ENCODE results near the gene TTR. TPM values are rescaled to one million over a fixed set of nuclear protein-coding genes. Genes with fewer than 3 reads are reported as not detected.

TTR gene
- total and polyA plus RNA-seq, 3 donors from 2014 or later, result 0.63 to 2.8 (median 1.1) TPM

- DNase-seq, result no peak
Observed at GRCh38 chr18:31562726-31563125, 29.0 kb upstream of the TTR start.

DNA sequence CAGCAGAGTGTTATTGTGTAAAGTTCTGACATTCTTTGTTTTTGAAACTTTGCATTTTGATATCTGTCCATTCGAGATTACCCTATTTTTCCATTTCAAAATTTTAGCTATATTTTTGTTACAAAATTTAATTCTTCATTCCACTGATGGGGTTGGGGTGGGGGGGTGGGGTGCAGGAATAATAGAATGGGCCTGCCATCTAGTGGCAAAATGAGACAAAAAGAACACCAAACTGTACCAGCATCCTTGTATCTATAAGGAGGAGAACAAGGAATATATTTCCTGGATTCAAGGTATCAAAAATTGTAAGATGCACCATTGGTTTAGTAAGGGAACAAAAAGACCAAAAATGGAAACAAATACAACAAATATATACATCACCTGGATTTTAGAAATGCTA is 27.9 kb upstream of the TTR start:
- no peak overlapping the region for H3K4me3 ChIP-seq
- intact Hi-C loops (cut with DNase I; ENCODE audit: low total_unique reads), result no loop called here
- WGBS, 2 donors, result 23 to 37% methylated on average over 1 of the region's 1 CpG
- no peak for DNase-seq
- no peaks in the 10 kb centered on the region for H3K27me3 ChIP-seq
- no peaks in the 10 kb centered on the region for H3K9me3 ChIP-seq
- H3K36me3 ChIP-seq (ENCODE audit: low read depth, missing control alignments), result no peaks in the 10 kb centered on the region
- H3K27ac ChIP-seq, result no peak overlapping the region
- no peak for TF ChIP-seq POLR2A (IDR thresholded peaks at IDR 0.05)
- TF ChIP-seq, protein P1, sequence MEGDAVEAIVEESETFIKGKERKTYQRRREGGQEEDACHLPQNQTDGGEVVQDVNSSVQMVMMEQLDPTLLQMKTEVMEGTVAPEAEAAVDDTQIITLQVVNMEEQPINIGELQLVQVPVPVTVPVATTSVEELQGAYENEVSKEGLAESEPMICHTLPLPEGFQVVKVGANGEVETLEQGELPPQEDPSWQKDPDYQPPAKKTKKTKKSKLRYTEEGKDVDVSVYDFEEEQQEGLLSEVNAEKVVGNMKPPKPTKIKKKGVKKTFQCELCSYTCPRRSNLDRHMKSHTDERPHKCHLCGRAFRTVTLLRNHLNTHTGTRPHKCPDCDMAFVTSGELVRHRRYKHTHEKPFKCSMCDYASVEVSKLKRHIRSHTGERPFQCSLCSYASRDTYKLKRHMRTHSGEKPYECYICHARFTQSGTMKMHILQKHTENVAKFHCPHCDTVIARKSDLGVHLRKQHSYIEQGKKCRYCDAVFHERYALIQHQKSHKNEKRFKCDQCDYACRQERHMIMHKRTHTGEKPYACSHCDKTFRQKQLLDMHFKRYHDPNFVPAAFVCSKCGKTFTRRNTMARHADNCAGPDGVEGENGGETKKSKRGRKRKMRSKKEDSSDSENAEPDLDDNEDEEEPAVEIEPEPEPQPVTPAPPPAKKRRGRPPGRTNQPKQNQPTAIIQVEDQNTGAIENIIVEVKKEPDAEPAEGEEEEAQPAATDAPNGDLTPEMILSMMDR (IDR thresholded peaks at IDR 0.05), result no peak
- no peaks in the 10 kb centered on the region for H3K4me1 ChIP-seq

More at GRCh38 chr18:31562726-31563125, 29.0 kb upstream of the TTR start:
- Histone ChIP-seq H3K4me3 (no peak overlapping the region), H3K27me3 (no peaks in the 10 kb centered on the region), H3K27ac (no peak overlapping the region), H3K9me3 (no peaks in the 10 kb centered on the region), H3K36me3 (ENCODE audit: low read depth, missing control alignments) (no peaks in the 10 kb centered on the region), H3K4me1 (no peaks in the 10 kb centered on the region)
- TF ChIP-seq, protein P1 (IDR thresholded peaks at IDR 0.05), result no peak
- no peak for TF ChIP-seq POLR2A (IDR thresholded peaks at IDR 0.05)
- intact Hi-C loops (cut with DNase I; ENCODE audit: low total_unique reads), result no loop called here
- WGBS, 2 donors, result 44 to 60% methylated on average over 4 of the region's 4 CpGs

DNA sequence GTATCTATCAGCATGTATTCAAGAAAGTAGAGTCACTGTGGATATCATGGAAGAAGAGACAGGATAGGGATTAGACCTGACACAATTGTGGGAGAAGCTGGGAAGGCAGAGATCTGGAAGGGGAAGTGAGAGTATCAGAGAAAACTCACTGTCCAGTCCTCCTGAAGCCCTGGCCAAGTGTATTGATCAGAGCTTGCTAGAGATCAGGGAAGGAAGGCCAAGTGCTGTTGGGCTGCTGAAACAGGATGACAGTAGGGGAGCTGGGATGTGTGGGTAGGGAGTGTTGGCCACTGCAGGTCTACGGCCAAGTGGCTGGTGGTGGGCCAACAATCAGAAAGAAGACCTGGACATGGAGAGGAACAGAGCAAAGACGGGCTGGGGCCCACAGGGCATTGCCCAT is 26.3 kb upstream of the TTR start:
- TF ChIP-seq POLR2A (IDR thresholded peaks at IDR 0.05), result no peak
- TF ChIP-seq, protein P1 (IDR thresholded peaks at IDR 0.05), result no peak
- Histone ChIP-seq H3K36me3 (ENCODE audit: low read depth, missing control alignments) (no peaks in the 10 kb centered on the region), H3K4me3 (no peak overlapping the region), H3K9me3 (no peaks in the 10 kb centered on the region), H3K27me3 (no peaks in the 10 kb centered on the region), H3K27ac (no peak overlapping the region), H3K4me1 (no peaks in the 10 kb centered on the region)
- intact Hi-C loops (cut with DNase I; ENCODE audit: low total_unique reads), result no loop called here
- whole genome bisulfite sequencing, 2 donors, result 72 to 81% methylated on average over 2 of the region's 2 CpGs
- no peak for DNase-seq

DNA sequence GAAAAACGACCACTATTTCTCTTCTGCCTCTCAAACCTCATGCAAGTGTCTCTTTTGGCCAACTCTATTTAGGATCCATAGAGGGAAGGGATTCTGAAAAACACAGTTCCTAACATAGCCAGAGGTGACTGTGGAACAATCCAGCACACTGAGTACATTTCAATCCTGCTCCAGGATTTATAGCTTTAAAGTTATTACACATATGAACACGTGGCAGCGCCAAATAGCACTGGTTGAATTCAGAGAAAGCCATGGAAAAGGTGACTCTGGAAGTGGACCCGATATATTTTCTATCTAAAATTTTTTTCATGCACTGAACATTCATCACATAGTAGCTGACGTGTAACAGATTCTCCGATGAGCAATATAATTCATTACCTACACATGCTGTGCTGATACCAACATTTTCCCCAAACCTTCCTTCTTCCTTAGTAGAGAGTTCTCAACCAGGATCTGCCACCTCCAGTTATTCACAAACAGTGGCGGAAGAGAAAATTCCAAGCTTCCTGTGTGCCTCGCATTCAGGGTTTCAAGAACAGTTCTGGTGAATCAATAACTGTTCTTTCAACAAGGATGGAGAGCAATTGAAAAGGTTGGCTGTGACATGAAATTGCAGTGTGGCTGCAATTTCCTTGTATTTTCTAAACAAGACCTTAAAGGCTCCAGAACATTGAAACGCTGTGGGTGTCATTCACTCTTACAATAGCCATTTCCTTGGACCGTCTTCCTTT is 25.7 kb upstream of the TTR start:
- 86 to 89% methylated on average over 10 of the region's 10 CpGs for WGBS, 2 donors
- DNase-seq, result no peak
- Histone ChIP-seq H3K36me3 (ENCODE audit: low read depth, missing control alignments) (no peaks in the 10 kb centered on the region), H3K9me3 (no peaks in the 10 kb centered on the region), H3K4me1 (no peaks in the 10 kb centered on the region), H3K27ac (no peak overlapping the region), H3K27me3 (no peaks in the 10 kb centered on the region), H3K4me3 (no peak overlapping the region)
- TF ChIP-seq POLR2A (IDR thresholded peaks at IDR 0.05), result no peak
- intact Hi-C loops (cut with DNase I; ENCODE audit: low total_unique reads), result no loop called here

GRCh38 chr18:31566576-31567306 is 24.9 kb upstream of the TTR start:
- no peak for DNase-seq
- TF ChIP-seq, protein P1 (IDR thresholded peaks at IDR 0.05), result no peak
- no peak for TF ChIP-seq POLR2A (IDR thresholded peaks at IDR 0.05)
- 68 to 72% methylated on average over 4 of the region's 4 CpGs for WGBS, 2 donors
- intact Hi-C loops (cut with DNase I; ENCODE audit: low total_unique reads), result no loop called here
- H3K36me3 ChIP-seq (ENCODE audit: low read depth, missing control alignments), result no peaks in the 10 kb centered on the region
- no peaks in the 10 kb centered on the region for H3K27me3 ChIP-seq
- H3K4me1 ChIP-seq, result no peaks in the 10 kb centered on the region
- no peak overlapping the region for H3K4me3 ChIP-seq
- no peaks in the 10 kb centered on the region for H3K9me3 ChIP-seq
- H3K27ac ChIP-seq, result no peak overlapping the region

Data from testis (tissue), 3 donors.